Right kidney (tissue), 9 donors: ENCODE data around the gene SPINT2.
A peak's percentile ranks its signal among the peaks of the same experiment; 100 is the strongest.
"Not testable (repeated sequence)": the region's sequence is repeated elsewhere in the genome, so short reads cannot be mapped to it uniquely, and the experiment has no call there.

Source experiments
- DNase-seq: peaks from one replicate; pipeline ENCODE4 v3.0.0-alpha.2; 2016
- long read RNA-seq, 8 donors: transcript quantifications; one replicate each; lab custom pipeline, GENCODE V29; 2026

The SPINT2 gene
- long read RNA-seq, donor 1, transcript SPINT2-208 (3 exons, 580 nt): minor isoform, 5 of 373 reads
- long read RNA-seq, donor 1, transcript SPINT2-204 (7 exons, 1,246 nt): minor isoform, 6 of 373 reads
- long read RNA-seq, donor 1, transcript SPINT2-202 (6 exons, 1,367 nt): minor isoform, 7 of 373 reads
- long read RNA-seq, donor 1, transcript SPINT2-201 (7 exons, 1,802 nt): major isoform, 221 of 373 reads
- long read RNA-seq, donor 1, partial matches to known transcripts: 63 of 373 reads
- long read RNA-seq, donor 1, other reads (novel, unspliced or antisense): 71 of 373 reads
- long read RNA-seq, donor 2, transcript SPINT2-201 (7 exons, 1,802 nt): major isoform, 114 of 199 reads
- long read RNA-seq, donor 2, partial matches to known transcripts: 84 of 199 reads
- long read RNA-seq, donor 2, other reads (novel, unspliced or antisense): 0 of 199 reads
- long read RNA-seq, donor 3, transcript SPINT2-201 (7 exons, 1,802 nt): major isoform, 75 of 118 reads
- long read RNA-seq, donor 3, partial matches to known transcripts: 24 of 118 reads
- long read RNA-seq, donor 3, other reads (novel, unspliced or antisense): 11 of 118 reads
- long read RNA-seq, donor 4, transcript SPINT2-201 (7 exons, 1,802 nt): major isoform, 137 of 223 reads
- long read RNA-seq, donor 4, transcript SPINT2-202 (6 exons, 1,367 nt): minor isoform, 5 of 223 reads
- long read RNA-seq, donor 4, partial matches to known transcripts: 45 of 223 reads
- long read RNA-seq, donor 4, other reads (novel, unspliced or antisense): 34 of 223 reads
- long read RNA-seq, donor 5, transcript SPINT2-201 (7 exons, 1,802 nt): major isoform, 185 of 287 reads
- long read RNA-seq, donor 5, transcript SPINT2-202 (6 exons, 1,367 nt): minor isoform, 5 of 287 reads
- long read RNA-seq, donor 5, partial matches to known transcripts: 90 of 287 reads
- long read RNA-seq, donor 5, other reads (novel, unspliced or antisense): 5 of 287 reads
- long read RNA-seq, donor 6, transcript SPINT2-201 (7 exons, 1,802 nt): major isoform, 145 of 253 reads
- long read RNA-seq, donor 6, partial matches to known transcripts: 64 of 253 reads
- long read RNA-seq, donor 6, other reads (novel, unspliced or antisense): 36 of 253 reads
- long read RNA-seq, donor 7: 0 reads
- long read RNA-seq, donor 8, transcript SPINT2-201 (7 exons, 1,802 nt): major isoform, 144 of 221 reads
- long read RNA-seq, donor 8, partial matches to known transcripts: 41 of 221 reads
- long read RNA-seq, donor 8, other reads (novel, unspliced or antisense): 31 of 221 reads

DNA sequence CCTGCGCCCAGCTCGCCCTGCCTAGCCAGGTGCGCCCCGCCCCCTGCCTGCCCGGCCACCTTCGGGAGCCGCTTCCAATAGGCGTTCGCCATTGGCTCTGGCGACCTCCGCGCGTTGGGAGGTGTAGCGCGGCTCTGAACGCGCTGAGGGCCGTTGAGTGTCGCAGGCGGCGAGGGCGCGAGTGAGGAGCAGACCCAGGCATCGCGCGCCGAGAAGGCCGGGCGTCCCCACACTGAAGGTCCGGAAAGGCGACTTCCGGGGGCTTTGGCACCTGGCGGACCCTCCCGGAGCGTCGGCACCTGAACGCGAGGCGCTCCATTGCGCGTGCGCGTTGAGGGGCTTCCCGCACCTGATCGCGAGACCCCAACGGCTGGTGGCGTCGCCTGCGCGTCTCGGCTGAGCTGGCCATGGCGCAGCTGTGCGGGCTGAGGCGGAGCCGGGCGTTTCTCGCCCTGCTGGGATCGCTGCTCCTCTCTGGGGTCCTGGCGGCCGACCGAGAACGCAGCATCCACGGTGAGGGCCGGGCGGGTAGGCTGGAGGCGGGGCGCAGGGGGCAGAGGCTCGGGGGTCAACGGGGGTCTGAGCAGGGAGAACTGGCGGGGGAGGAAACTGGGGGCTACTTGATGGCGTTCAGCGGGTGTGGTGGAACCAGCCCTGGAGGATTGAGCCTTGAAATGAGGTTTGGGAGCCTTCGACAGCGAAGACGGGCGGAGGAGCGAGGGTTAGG lies at the start of gene SPINT2:
TSS of gene SPINT2 (plus strand) at position 88 of the 727 bp plus-strand sequence. CDS start at position 408, 320 bp downstream.
- peak; percentile 88 for DNase-seq

DNA sequence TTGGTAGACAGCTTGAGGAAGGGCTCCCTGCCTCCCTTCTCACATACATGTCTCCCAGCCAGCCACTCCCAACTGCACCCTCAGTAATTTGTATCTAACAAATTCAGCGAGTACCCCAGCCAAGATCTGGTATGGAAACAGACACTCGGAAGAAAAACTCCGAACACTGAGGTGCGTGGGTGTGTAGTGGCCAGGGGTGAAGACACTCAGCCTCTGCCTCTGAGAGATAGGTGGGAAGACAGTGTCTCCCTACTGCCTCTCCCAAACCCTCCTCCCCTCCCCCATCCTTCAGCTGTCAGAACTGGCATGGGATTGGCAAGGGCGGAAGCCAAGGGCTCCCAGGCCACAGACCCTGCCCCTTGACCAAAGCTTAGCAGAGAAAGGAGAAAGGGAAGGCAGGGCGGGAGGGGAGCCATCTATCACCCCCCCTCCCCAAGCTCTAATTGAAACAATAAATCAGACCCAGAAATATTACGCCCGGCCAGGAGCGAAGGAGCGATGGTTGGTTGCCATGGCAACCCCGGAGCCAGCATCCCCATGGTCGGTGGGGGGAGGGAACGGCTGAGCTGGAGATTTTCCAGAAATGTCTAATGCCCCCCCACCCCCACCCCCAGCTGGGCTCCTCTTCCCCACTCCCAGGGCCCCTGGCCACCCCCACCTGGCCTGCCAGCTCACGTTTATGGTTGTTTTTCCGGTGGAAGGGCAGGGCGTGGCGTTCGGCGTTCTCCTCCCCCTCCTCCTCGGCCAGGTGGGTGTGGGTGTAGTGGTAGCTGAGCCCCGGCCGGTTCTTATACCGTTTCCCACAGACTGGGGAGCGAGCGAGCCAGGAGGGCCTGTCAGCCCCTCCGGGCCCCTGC lies 47.4 kb upstream of the SPINT2 start:
- no peak for DNase-seq

GRCh38 chr19:38218204-38218603 lies 46.2 kb upstream of the SPINT2 start:
- DNase-seq: no peak

- DNase-seq: no peak
These were observed 45.2 kb upstream of the SPINT2 start for GRCh38 chr19:38219221-38219620.

DNA sequence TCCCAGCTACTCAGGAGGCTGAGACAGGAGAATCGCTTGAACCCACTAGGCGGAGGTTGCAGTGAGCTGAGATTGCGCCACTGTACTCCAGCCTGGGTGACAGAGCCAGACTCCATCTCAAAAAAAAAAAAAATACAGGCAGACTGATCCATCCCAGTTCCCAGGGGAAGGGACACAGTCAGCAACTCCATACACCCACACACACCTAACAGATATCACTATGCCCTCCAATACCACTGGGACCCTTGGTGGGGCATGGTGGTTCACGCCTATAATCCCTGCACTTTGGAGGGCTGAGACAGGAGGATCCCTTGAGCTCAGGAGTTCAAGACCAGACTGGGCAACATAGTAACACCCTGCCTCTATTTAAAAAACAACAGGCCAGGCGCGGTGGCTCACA lies 43.0 kb upstream of the SPINT2 start:
- DNase-seq: no peak

DNA sequence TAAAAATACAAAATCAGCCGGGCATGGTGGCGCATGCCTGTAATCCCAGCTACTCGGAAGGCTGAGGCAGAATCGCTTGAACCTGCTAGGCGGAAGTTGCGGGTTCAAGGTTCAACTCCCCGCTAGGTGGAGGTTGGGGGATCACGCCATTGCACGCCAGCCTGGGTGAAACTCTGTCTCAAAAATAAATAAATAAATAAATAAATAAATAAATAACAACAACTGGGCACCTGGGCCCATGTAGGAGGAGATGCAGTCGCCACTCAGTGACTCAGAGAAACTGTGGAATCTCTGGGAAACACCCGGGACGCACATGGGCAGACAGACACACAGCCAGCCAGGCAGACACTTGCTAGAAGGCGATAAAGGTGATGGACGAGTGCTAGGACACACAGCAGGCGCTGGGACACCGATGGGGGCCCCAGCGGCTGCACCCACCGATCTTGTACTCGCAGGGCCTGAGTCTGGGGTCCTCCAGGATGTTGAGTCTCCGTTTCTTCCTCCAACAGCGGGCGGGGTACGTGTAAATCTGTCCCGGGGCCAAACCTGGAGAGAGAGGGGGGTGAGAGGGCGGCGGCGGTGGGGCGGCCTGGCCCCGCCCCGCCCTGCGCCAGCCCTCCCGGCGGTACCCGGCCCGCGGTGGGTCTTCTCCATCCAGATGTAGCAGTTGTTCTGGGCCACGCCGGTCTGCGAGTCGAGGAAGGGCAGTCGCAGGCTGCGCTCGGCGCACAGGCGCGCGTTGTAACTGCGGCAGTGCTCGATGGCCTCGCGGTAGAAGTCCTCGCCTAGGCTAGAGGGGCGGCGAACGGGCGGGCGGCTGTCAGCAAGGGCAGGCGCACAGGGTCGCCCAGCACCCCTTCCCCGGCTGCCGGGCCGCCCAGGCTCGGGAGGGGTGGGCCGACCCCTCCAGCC lies 42.2 kb upstream of the SPINT2 start:
- DNase-seq: no peak

DNA sequence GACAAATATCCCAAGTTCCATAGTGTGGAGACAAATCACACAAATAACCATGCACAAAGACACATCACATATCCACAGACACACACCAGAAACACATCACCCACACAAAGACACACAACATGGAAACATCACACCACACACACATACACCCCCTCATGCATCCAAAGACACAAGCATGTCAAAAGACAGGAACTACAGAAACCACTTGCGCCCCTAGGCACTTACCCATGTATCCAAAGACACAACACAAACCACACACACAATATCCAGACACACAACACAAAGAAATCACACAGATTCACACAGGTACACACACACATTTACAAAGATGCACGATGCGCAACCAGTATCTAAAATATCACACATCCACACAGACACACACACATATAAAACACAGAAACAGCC lies 41.3 kb upstream of the SPINT2 start:
- no peak for DNase-seq

GRCh38 chr19:38223617-38224013 lies 40.8 kb upstream of the SPINT2 start:
- DNase-seq: no peak

GRCh38 chr19:38224014-38224862 lies 40.1 kb upstream of the SPINT2 start, which contains the start of gene DPF1:
Gene DPF1 (minus strand): TSS chr19:38224222. CDS start chr19:38224142, 80 bp downstream.
- peak; percentile 75 for DNase-seq

- not testable (repeated sequence) for DNase-seq
These were observed 39.5 kb upstream of the SPINT2 start for GRCh38 chr19:38224863-38225218.

- no peak for DNase-seq
These were observed 36.9 kb upstream of the SPINT2 start for GRCh38 chr19:38227287-38228004.

DNA sequence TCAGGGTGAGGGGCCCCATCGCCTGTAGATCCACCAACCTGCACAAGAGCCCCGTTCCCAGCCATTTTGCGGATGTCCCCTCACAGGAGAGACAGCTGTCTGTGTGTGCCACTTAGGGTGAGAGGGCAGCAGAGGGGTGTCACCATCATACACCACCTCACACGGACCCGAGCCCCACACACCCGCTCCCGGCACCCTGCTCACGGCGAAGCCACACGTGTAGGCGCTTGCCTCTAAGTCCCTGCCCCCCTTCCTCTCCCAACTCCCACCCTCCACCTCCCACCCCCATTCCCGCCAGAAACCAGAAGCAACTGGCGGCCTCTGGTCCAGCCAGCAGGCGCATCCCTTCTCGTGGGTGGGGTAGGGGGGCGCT lies 36.4 kb upstream of the SPINT2 start:
- DNase-seq: no peak

DNA sequence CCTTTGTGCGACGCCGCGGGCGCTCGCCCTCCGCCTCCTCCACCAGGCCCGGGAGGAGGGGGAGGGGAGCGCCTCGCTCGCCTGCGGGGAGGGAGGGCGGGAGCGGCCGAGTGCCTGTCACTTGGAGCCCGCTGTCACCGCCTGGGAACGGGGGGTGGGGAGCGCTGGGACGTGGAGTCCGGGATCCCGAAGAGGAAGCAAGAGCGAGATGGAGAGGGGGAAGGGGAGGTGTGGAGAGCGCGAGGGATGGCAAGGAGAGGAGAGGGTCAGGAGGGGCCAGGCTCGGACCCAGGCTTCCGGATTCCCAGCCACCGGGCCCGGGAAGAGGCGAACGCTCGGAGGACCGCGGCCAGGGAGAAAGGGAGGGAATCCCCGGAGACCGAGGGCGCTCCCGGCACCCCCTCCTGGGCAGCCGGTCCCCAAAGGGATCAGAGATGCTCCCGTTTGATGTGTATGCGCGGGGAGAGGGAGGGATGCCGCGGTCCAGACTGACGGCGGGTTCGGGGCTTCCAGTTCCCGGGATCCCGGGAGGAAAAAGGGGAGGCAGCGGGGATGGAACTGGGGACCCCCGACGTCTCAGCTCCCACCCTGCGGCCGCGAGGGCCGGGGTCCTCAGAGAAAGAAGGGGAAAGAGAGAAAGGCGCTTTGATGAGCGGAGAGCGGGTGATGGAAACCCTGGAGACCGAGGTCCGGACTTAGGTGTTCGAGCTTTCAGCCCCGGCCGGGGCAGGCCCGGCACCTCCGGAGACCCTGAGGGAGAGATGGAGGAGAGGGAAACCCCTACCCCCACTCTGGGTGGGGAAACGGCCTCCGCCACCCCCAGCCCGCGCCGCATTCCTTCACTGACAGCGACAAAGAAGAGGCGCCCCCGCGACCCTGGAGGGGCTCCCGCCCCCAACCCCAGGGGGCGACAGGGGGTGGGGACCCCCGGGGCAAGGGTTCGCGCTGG lies 35.6 kb upstream of the SPINT2 start:
- DNase-seq: no peak

- DNase-seq: no peak
These were observed 34.7 kb upstream of the SPINT2 start for GRCh38 chr19:38229585-38230073.

- DNase-seq: not testable (repeated sequence)
These were observed 33.8 kb upstream of the SPINT2 start for GRCh38 chr19:38230506-38231133.

DNA sequence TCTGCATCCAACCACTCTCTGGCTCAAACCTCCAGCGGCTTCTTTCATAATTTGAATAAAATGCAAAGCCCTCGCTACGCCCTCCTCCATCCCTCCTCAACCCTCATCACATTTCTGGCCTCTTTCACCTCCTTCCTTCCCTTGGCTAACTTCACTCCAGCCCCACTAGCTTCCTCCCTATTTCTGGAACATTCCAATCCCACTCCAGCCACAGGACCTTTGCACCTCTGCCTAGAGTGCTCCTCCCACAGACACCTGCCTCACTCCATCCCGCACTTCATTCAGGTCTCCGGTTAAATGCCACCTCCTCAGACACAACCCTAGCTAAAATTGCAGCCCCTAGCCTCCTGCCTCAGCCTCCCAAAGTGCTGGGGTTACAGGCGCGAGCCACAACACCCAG lies 32.5 kb upstream of the SPINT2 start:
- DNase-seq: no peak
